ENCODE measurements around the gene EPHA8.

EPHA8 gene

GRCh38 chr1:22562584-22563583 lies at the start of gene EPHA8:
TSS of gene EPHA8 (plus strand) at chr1:22563489. CDS start at chr1:22563636, 147 bp downstream.
- DNase-seq (ENCODE audit: low read depth, low spot score) = no peak

GRCh38 chr1:22516906-22517571 lies 46.2 kb upstream of the EPHA8 start:
- no peak for DNase-seq (ENCODE audit: low read depth, low spot score)

DNA sequence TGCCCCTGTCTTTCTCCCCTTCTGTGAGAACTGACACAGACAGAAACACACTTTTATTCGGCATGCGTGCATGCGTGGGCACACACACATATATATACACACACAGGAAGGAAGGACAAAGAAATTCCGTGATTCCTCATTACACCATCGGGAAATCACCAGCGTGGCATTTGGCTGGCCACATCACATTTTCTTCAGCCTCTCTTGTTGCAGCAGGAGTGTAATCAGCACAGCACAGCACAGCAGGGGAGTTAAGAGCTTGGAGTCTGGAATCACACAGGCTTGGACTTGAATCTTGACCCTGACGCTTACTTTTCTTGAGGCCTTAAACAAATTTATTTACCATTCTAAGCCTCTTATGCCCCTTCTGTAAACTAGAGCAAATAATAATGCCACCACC lies 45.3 kb upstream of the EPHA8 start:
- peak; percentile 36 for DNase-seq (ENCODE audit: low read depth, low spot score)

GRCh38 chr1:22518379-22518778 lies 44.9 kb upstream of the EPHA8 start:
- DNase-seq (ENCODE audit: low read depth, low spot score) = no peak

- DNase-seq (ENCODE audit: low read depth, low spot score) = no peak
Observed at GRCh38 chr1:22520871-22521270, 42.4 kb upstream of the EPHA8 start.

- no peak for DNase-seq (ENCODE audit: low read depth, low spot score)
Observed at GRCh38 chr1:22521692-22522091, 41.6 kb upstream of the EPHA8 start.

GRCh38 chr1:22522221-22522743 lies 41.0 kb upstream of the EPHA8 start:
- no peak for DNase-seq (ENCODE audit: low read depth, low spot score)

- DNase-seq (ENCODE audit: low read depth, low spot score) = no peak
Observed at GRCh38 chr1:22524481-22524880, 38.8 kb upstream of the EPHA8 start.

- DNase-seq (ENCODE audit: low read depth, low spot score) = no peak
Observed at GRCh38 chr1:22525211-22525610, 38.1 kb upstream of the EPHA8 start.

DNA sequence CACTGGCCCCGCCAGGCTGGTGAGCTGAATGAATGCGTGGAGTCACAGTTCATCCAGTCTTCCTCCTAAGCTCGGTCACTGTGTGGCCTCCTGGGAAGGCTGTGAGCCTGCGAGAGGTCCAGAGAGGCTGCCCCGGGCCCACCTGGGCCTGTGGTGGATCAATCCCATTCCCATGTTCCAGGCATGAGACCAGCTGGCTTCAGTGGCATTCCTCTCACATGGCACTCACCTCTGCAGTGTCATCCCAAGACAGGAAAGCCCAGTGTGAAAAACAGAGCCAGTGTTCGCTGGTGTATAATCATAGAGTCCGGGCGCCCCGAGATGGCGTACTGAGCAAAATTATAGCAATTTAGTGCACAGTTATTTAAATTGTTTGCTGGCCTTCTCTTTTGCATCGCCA lies 37.6 kb upstream of the EPHA8 start:
- no peak for DNase-seq (ENCODE audit: low read depth, low spot score)

GRCh38 chr1:22526098-22526497 lies 37.2 kb upstream of the EPHA8 start:
- no peak for DNase-seq (ENCODE audit: low read depth, low spot score)

DNA sequence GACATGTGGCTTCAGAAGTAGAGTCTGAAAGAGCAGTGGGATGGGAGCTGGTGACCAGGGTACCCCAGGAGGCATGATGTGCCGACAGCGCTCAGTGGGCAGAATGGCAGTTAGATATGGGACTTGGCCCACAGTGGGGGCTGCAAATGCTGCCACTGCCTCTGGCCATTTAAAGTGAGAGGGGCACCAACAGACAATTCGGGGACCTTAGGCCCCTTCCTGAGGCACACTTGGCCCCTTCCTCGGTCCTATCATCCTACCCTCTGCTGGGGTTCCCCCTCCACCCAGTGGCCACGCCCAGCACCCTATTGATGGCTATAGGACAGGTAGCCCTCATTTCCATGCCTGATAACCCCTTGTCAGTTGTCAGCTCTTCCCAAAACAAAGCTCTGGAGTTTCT lies 36.6 kb upstream of the EPHA8 start:
- no peak for DNase-seq (ENCODE audit: low read depth, low spot score)

- no peak for DNase-seq (ENCODE audit: low read depth, low spot score)
Observed at GRCh38 chr1:22527122-22527521, 36.2 kb upstream of the EPHA8 start.

DNA sequence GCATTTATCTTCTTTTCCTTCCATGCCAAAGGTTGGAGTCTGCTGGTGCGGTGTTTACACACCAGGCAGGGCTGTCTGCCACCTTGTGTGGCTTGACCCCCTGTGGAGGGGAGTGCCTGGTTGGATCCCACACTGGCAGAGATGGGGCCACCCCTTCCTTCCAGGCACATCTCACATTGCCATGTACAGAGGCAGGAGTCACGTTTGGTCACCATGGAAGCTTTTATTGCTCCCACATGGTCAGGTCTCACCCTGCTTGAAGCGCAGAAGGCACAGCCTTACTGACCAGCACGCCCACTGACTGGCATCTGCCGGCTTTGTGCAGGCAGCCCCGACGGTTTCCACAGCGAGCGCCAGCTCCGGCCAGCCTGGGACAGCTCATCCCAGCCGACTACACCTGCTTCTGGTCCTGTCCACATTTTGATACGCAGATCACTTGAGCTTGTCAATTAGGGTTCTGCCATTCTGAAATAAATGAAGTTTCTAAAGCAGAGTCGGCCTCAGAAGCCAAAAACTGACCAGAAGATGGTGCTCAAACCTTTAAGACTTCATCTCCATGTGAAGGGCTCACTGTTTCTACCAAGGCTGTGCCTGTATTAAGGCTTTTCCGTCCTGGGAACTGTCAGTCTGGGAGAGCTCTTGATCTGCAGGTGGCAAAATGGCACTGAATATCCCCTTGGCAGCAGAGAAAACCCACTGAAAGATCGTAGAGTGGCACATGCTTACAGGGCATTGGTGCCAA lies 35.6 kb upstream of the EPHA8 start:
- DNase-seq (ENCODE audit: low read depth, low spot score) = no peak

DNA sequence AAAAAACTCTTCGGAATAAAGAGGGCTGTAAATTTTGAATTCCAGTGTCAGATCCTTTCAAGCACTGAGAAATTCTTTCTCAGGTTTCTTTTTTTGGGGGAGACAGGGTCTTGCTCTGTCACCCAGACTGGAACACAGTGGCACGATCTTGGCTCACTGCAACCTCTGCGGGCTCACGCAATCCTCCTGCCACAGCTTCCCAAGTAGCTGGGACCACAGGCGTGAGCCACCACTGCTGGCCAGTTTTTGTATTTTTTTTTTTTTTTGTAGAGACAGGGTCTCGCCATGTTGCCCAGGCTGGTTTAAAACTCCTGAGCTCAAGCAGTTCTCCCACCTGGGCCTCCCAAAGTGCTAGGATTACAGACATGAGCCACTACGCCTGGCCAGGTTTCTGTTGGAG lies 34.8 kb upstream of the EPHA8 start:
- no peak for DNase-seq (ENCODE audit: low read depth, low spot score)

- peak; percentile 34 for DNase-seq (ENCODE audit: low read depth, low spot score)
Observed at GRCh38 chr1:22529901-22530621, 33.2 kb upstream of the EPHA8 start.

DNA sequence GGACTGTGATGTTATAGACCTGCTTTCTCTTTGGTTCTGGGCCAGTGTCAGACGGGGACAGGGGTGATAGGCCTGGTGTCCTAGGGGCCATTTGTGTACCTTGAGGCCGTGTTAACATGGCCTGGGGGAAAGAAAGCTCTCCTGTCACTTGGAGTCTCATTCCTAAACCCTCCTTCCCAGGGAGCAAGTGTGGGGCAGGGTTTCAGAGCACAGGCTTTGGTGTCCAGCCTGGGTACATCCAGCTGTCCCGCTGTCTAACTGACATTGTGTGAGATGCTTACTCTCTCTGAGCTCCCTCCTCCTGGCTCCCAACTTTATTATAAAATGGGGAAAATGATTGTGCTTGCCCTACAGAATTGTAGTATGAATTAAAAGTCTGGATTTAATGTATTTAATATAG lies 32.6 kb upstream of the EPHA8 start:
- DNase-seq (ENCODE audit: low read depth, low spot score) = no peak

DNA sequence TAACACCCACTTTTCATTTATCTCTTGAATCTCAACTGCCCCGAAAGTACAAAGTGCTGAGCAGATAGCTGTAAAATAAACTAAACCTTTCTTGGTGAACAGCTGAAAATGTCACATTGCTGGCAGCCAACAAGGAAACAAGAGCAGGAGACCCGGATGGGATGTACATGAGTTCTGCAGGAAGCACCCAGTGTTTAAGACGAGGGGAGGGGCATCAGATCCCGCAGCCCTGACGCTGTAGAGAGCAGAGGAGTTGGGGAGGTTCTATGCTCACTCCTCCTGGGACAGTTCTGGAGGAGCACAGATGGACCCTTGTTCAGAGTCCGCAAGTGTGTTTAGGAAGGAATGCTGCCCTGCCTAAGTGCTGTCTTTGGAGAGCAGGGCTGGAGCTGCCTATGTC lies 32.0 kb upstream of the EPHA8 start:
- DNase-seq (ENCODE audit: low read depth, low spot score) = no peak

DNA sequence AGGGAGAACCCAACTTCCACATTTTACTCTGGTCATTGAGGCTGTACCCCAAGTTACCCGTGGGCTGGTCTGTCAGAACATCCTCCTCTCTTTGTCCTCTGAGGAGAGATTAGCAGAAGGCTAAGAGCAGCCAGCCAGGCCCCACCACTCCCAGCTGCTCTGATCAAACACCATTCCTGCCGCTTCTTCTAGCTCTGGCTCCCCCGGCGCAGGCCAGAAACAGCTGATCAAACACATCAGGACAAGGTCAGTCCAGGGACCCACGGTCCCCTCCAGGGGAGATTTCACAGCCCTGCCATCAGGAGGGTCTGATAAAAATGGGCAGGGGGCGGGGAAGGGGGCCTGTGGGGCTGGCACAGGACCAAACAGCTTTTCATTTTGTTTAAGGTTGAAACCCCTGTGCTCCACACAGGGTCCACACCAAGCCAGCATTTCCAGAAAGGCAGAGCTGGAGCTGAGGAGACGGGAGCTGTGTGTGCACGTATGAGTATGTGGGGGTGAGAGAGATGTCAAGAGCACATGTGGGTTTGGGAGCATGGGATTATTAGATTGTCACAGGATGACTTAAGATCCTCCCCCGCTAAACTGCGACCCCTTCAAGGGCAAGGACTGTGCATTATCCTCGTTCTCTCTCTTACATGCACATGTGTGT lies 29.9 kb upstream of the EPHA8 start:
- DNase-seq (ENCODE audit: low read depth, low spot score) = no peak

DNA sequence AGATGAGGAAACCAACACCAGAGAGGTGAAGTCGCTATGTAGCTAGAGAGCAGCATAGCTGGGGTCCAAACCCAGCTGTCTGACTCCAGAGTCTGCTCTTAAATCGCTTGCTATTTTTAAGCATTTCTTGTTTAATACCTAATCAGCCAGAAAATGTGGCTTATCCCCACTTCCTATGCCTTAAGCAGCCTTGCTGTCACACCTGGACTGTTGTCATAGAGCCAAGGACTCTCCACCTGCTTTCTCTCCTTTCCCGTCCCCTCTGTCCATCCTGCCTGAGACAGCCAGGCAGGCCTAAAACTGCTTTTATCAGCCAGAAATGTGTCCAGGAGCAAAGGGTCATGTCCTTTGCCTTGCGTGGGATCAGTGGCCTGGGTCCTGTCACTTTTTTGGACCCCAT lies 28.3 kb upstream of the EPHA8 start:
- DNase-seq (ENCODE audit: low read depth, low spot score) = no peak

- DNase-seq (ENCODE audit: low read depth, low spot score) = no peak
Observed at GRCh38 chr1:22535399-22535798, 27.9 kb upstream of the EPHA8 start.
